K562 treated with DMSO at 1 percent for 48 hours (cell line): ENCODE data around the gene KCNJ15. TPM values are rescaled to one million over a fixed set of nuclear protein-coding genes. Genes with fewer than 3 reads are reported as not detected.

Experiments used
- total RNA-seq: library from RNA; unstranded; fragments of 300-600 nt; gene quantifications from 2 replicates; pipeline ENCODE4 v1.2.3, GENCODE V29; 2022; ENCODE audit warnings: low replicate concordance; ENCODE audit errors: extremely low read depth

Gene KCNJ15
- total RNA-seq = not detected in 2 replicates

DNA sequence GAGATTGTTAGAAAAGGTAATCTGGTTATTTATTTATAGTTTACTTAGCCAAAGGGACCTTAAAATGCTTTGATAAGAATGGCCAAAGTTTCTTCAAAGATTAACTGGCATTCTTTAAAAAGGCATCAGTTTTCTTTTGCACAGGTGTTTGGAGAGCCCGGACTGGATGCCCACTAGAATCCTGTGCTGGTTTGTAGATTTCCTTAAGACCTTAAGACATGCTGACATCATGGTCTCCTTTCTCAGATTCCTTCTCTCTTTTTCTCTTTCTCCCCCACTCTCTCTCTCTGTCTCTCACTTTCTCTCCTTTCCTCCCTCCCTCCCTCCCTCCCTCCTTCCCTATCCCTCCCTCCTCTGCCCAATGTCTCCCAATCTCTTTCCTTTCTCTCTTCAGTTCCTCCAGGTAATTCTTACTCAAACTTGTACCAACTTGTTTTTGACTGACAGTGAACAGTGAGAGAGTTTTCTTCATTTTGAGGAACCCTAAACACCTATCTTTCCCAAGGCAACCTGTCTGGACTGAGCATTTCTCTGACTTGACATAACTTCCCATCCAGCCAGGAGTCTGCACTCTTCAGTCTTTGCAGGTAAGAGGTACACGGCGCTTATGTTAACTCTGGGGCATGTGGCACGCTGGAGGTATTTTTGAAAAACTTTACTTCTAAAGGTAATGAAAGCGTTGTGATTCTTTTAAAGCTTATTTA is at the start of gene KCNJ15:
Gene KCNJ15, plus strand, starts transcription at position 393 of the 704 bp plus-strand sequence. CDS start 42,271 bp downstream, outside the sequence.

Other genes starting within 250 kb of the KCNJ15 start
- gene ERG, start 241.5 kb downstream of the KCNJ15 start, total RNA-seq = not detected in 2 replicates